ENCODE results near the gene GPC5.

- no peak for TF ChIP-seq CTCF (IDR thresholded peaks at IDR 0.05)
- no peak for TF ChIP-seq POLR2A (IDR thresholded peaks at IDR 0.05)
These were observed at the start of gene GPC5 for GRCh38 chr13:91398413-91399188.

Data from testis (tissue), 2 donors.